ENCODE data around the gene NAT8L. TPM values are rescaled to one million over a fixed set of nuclear protein-coding genes. Genes with fewer than 3 reads are reported as not detected.

NAT8L gene
- total and polyA plus RNA-seq, 2 donors (not counting 3 experiments of a cell fraction or from before 2014, with no cell fraction given) = 0.10 to 0.11 TPM

- H4K20me1 ChIP-seq (replicated peaks; ENCODE audit: control insufficient read depth, extremely low read depth, insufficient read depth, low read length) = no peaks in the 10 kb centered on the region
- dilution Hi-C loops (cut with MboI; ENCODE audit: extremely low pct_ligation_motif_present, low sequenced_read_pairs) = no loop called here
- no peaks in the 10 kb centered on the region for H3K79me2 ChIP-seq (ENCODE audit: control insufficient read depth, insufficient read depth, low read length)
- H3K36me3 ChIP-seq (ENCODE audit: control insufficient read depth in 2 of 2, extremely low read depth in 1 of 2, insufficient read depth in 2 of 2, low read length in 2 of 2) = no peaks in the 10 kb centered on the region
- H3K27me3 ChIP-seq (ENCODE audit: control insufficient read depth in 2 of 2, insufficient read depth in 2 of 2, low read length in 2 of 2) = peaks cover 5 to 20% of the 10 kb centered on the region in 2 experiments
- H3K9me1 ChIP-seq (replicated peaks; ENCODE audit: control insufficient read depth, extremely low read depth, insufficient read depth, low read length) = no peaks in the 10 kb centered on the region
- ChIA-PET CTCF (no interaction called here), POLR2A (no interaction called here)
- intact Hi-C loops (cut with micrococcal nuclease) = no loop called here
- no peak for FAIRE-seq
- H2AFZ ChIP-seq (ENCODE audit: low read depth, low read length) = no peak overlapping the region
- H3K9ac ChIP-seq (replicated peaks; ENCODE audit: extremely low read depth, insufficient read depth, low read length) = no peak overlapping the region
- no peak overlapping the region for H3K4me2 ChIP-seq (ENCODE audit: insufficient read depth, low read length)
- no TSS peak for BruUV-seq (replicated peaks)
- DNase-seq (ENCODE audit: low read depth, low spot score) = no peak
- no peak overlapping the region for H3K4me3 ChIP-seq (replicated peaks in 1 of 3; ENCODE audit: insufficient read depth in 1 of 3, low read depth in 1 of 3, low read length in 3 of 3)
- no peaks in the 10 kb centered on the region for H3K4me1 ChIP-seq (ENCODE audit: control insufficient read depth, extremely low read depth, insufficient read depth, low read length)
- H3K27ac ChIP-seq (ENCODE audit: insufficient read depth, low read depth, low read length) = no peak overlapping the region
- H3K9me3 ChIP-seq (replicated peaks; ENCODE audit: control insufficient read depth, insufficient read depth, low read length) = no peaks in the 10 kb centered on the region
- no peak for TF ChIP-seq FOS (IDR thresholded peaks at IDR 0.05; ENCODE audit: borderline replicate concordance, insufficient read depth, low read length)
- no peak for TF ChIP-seq EZH2 (IDR thresholded peaks at IDR 0.05; ENCODE audit: borderline replicate concordance, low read depth, low read length, severe bottlenecking)
- TF ChIP-seq, protein P1, sequence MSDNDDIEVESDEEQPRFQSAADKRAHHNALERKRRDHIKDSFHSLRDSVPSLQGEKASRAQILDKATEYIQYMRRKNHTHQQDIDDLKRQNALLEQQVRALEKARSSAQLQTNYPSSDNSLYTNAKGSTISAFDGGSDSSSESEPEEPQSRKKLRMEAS (IDR thresholded peaks at IDR 0.05; ENCODE audit: insufficient read depth, insufficient read length) = no peak
- TF ChIP-seq, protein P2, sequence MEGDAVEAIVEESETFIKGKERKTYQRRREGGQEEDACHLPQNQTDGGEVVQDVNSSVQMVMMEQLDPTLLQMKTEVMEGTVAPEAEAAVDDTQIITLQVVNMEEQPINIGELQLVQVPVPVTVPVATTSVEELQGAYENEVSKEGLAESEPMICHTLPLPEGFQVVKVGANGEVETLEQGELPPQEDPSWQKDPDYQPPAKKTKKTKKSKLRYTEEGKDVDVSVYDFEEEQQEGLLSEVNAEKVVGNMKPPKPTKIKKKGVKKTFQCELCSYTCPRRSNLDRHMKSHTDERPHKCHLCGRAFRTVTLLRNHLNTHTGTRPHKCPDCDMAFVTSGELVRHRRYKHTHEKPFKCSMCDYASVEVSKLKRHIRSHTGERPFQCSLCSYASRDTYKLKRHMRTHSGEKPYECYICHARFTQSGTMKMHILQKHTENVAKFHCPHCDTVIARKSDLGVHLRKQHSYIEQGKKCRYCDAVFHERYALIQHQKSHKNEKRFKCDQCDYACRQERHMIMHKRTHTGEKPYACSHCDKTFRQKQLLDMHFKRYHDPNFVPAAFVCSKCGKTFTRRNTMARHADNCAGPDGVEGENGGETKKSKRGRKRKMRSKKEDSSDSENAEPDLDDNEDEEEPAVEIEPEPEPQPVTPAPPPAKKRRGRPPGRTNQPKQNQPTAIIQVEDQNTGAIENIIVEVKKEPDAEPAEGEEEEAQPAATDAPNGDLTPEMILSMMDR (IDR thresholded peaks at IDR 0.05; ENCODE audit: extremely low read depth in 1 of 2, insufficient read depth in 1 of 2, low read depth in 1 of 2, low read length in 2 of 2) = no peak
- no peak for TF ChIP-seq MYC (IDR thresholded peaks at IDR 0.05; ENCODE audit: low read depth, low read length)
- no peak for TF ChIP-seq POLR2A (IDR thresholded peaks at IDR 0.05; ENCODE audit: low read depth, low read length)
- TF ChIP-seq JUN (IDR thresholded peaks at IDR 0.05; ENCODE audit: borderline replicate concordance, insufficient read depth, insufficient read length, low read depth) = no peak
- TF ChIP-seq GATA2 (IDR thresholded peaks at IDR 0.05; ENCODE audit: insufficient read depth, insufficient read length, low read depth, low read length) = no peak
- TF ChIP-seq POLR2AphosphoS5 (IDR thresholded peaks at IDR 0.05; ENCODE audit: insufficient read depth, low read depth, low read length) = no peak
Measured at GRCh38 chr4:2062808-2063524, 3.8 kb downstream of the NAT8L start.

All from endothelial cell of umbilical vein (primary cell).